Measurements from ENCODE around the gene GNA14.

- TF ChIP-seq POLR2A (IDR thresholded peaks at IDR 0.05) = no peak
- TF ChIP-seq CTCF (IDR thresholded peaks at IDR 0.05) = no peak
- no peak for TF ChIP-seq POLR2AphosphoS5 (IDR thresholded peaks at IDR 0.05)
These were observed 115.5 kb downstream of the GNA14 start for GRCh38 chr9:77532607-77533006.
